Fibroblast of skin of left quadriceps (primary cell): ENCODE data around the gene PRSS3.
"Not testable (repeated sequence)": the region's sequence is repeated elsewhere in the genome, so short reads cannot be mapped to it uniquely, and the experiment has no call there.

ENCODE experiments used
- DNase-seq, 2 experiments: peaks; one replicate each; pipeline ENCODE4 v3.0.0-alpha.2; 2013; ENCODE audit warnings: low read depth in 2 of 2

Gene PRSS3

GRCh38 chr9:33786681-33787080, 8.7 kb upstream of the PRSS3 start:
- DNase-seq = no peak

DNA sequence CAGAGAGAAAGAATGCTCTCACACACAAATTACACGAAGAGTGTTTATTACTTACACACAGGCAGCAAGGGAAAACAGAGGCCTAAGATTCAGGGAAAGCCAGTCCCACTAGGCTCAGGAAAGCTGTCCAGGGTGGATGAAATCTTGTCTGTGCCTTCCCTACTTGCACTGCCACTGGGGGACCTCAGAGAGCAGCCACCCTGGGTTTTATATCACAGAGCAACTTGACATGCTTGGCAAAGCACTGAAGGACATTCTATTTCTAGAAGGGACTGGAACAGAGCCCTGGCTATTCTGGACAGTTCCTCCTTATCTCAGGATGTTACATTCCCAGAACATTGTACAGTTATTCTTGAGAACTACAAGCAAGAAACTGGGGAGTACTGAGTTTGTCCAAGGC, 7.5 kb upstream of the PRSS3 start:
- DNase-seq = no peak

GRCh38 chr9:33789429-33789828, 5.9 kb upstream of the PRSS3 start:
- DNase-seq = not testable (repeated sequence)

- DNase-seq = no peak
Observed at GRCh38 chr9:33791117-33791516, 4.2 kb upstream of the PRSS3 start.

DNA sequence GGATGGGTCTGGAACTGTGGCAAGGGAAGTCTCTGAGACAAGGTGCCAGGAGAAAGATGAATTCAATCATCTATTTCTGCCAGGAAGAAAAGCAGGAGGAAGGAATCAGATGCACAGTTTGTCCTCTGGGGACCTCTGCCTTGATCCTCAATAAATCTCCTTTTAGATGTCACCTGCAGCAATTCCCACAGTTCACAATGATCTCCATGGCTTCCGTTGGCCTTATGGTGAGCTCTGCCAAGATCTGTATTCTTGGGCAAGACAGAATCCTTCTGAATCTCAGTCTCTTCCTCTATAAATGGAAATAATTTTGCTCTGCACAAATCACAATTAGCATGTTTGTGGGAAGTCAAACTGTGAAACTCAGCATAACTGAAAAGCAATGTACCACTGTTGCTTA, 1.9 kb upstream of the PRSS3 start:
- not testable (repeated sequence) for DNase-seq

DNA sequence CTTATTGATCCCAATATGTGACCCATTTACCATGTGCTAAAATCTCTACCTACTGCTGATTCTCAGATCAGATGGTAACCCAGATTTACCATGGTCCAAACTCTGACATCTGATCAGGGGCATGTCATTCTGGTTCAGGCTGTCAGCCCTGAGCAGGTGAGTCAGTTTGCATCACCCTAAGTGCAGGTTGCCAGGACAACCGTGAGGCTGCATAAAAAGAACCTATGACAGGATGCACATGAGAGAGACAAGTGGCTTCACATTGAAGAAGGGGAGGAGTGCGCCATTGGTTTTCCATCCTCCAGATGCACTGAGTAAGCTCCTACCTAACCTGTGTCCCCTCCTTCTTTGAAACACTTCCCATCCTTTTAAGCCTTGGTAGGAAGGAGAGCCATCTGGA, 801 bp upstream of the PRSS3 start:
- no peak for DNase-seq

DNA sequence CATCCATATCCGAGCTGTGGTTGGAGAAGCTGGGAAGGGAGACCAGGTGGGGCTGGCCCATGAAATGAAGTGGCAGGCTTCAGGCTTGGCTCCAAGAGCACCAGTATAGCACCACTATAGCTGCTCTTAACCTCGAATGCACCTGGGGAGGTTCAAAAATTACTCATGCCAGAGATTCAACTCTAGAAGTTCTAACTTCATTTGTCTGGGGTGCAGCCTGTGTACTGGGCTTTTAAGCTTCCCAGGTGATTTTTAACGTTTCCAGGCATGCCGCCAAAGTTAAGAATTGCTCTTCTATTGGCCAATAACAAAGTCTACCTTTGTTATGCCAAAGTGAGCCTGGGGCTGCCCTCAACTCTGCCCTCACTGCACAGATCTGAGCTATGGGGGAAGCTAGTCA, 458 bp downstream of the PRSS3 start:
- no peak for DNase-seq

- DNase-seq = not testable (repeated sequence)
Observed at GRCh38 chr9:33796679-33797078, 1.3 kb downstream of the PRSS3 start.

DNA sequence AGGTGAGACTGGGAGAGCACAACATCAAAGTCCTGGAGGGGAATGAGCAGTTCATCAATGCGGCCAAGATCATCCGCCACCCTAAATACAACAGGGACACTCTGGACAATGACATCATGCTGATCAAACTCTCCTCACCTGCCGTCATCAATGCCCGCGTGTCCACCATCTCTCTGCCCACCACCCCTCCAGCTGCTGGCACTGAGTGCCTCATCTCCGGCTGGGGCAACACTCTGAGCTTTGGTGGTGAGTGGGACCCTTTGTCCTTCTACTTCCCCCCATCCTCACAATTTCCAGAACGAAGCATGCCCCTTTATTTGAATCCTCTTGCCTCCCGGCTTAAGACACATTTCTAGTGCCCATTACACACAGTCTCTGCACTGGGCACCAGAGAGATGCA, 2.5 kb downstream of the PRSS3 start:
- no peak for DNase-seq

DNA sequence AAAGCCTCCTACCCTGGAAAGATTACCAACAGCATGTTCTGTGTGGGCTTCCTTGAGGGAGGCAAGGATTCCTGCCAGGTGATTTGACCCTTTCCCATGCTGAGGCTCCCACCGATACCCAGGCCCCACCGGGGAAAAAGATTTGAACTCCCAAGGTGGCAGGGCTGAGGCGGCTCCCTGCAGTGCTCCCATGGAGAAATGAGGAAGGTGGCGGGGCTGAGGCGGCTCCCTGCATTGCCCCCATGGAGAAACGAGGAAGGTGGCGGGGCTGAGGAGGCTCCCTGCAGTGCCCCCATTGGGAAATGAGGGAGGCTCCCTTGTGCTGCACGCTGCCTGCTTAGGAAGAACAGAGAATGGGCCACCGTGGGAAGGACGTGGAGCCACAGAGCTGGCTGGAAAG, 3.2 kb downstream of the PRSS3 start:
- DNase-seq = no peak

GRCh38 chr9:33799928-33800704, 4.8 kb downstream of the PRSS3 start:
- peak; percentile 38 to 39 for DNase-seq

DNA sequence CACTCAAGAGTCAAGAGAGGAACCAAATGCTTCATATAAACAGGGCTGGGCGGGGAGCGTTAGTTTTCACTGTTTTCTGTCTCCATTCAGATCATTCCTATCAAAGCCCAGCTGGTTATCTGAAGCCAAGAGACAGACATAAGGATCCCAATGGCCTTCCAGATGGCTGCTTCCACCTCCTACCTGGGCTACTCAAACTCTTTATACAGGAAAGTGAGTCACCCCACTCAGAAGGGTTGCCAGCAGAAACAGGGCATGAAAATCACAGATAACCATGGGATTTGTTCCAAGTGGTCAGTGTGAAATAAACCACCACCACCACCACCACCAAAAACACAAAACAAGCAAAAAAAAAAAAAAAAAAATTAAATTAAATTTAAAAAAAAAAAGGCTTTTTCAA, 5.5 kb downstream of the PRSS3 start:
- no peak for DNase-seq

- DNase-seq = not testable (repeated sequence)
Observed at GRCh38 chr9:33801943-33802500, 6.7 kb downstream of the PRSS3 start.

- not testable (repeated sequence) for DNase-seq
Observed at GRCh38 chr9:33804196-33804595, 8.8 kb downstream of the PRSS3 start.

DNA sequence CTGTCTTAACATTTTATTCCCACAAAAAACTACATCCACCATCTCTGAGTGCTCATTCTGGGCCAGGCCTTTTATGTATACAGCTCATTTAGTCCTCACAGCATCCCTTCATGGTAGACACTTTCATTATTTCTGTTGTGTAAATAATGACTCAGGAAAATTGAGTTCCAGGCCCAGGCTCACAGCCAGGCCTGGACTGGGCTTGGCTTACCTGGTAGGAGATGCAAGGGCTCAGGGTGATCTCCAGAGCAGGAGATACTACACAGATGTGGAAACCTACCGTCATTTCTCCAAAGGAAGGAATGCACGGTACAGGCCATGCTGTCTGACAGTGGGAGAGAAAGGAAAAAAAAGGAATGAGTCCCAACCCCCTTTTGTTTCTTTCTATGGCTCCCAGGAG, 11.8 kb downstream of the PRSS3 start:
- not testable (repeated sequence) for DNase-seq

GRCh38 chr9:33808979-33809322, 13.6 kb downstream of the PRSS3 start:
- DNase-seq = not testable (repeated sequence)

DNA sequence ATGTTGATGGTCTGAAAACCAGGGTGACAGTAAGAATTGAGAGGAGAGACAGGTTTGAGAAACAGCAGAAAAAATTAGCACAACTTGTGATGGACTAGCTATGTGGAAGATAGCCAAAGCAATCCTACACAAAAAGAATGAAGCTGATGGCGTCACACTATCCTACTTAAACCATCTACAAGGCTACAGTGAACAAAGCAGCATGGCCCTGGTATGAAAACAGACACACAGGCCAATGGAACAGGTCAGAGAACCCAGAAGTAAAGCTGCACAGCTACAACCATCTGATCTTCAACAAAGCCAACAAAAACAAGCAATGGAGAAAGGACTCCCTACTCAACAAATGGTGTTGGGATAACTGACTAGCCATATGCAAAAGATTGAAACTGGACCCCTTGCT, 14.1 kb downstream of the PRSS3 start:
- no peak for DNase-seq

- DNase-seq = no peak
Observed at GRCh38 chr9:33813712-33814641, 18.6 kb downstream of the PRSS3 start.

- DNase-seq = no peak
Observed at GRCh38 chr9:33815781-33816180, 20.4 kb downstream of the PRSS3 start.

DNA sequence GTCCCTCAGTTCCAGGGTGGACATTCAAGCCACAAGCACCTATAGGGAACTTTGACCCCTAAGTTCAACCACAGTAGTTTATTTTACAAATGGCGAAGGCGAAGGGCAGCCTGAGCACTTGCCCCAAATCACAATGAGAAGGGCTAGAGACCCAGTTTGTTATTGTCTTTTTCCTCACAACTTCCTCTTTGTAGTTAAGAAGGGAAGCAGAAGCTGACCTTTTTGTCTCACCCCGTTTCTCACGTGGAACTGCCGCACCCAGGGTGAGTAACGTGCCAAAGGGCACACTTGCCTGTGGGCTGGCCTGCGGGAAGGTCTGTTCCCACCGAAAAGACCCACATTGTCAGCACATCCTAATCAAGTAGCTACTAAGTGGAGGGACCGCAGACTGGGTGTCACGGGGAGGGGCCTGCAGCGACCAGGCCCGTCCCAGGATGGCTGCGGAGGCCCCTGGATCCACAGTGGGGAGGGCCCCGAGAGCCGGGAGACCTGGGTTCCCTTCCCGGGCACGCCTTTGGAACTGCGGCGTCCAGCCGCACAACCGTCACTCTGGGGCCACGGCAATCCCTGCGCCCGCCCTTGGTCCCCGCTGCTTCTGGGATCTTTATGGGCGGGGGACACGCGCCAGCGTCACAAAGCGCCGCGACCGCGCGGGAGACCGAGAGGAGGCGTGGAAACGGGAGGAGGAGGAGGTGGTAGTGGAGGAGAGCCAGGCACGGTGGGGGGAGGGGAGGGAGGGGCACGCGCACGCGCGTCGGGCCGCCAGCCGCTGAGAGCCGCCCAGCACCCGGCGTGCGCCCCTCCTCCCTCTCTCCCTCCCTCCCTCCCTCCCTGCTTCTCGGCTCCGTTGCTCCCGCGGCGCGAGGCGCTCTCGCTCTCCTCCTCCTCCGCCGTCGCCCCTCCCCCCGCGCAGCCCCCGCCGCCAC, 21.2 kb downstream of the PRSS3 start, which contains the start of gene UBE2R2:
UBE2R2 (plus strand) TSS at position 834 of the 926 bp plus-strand sequence. CDS start 598 bp downstream, outside the sequence.
- DNase-seq = peak; percentile 79 to 83
